Activated naive CD4-positive, alpha-beta T cell treated with anti-CD3 and anti-CD28 coated beads, Interleukin-2, amount 50 U/mL, for 24 hours (primary cell): ENCODE measurements around the gene ABLIM1.

ENCODE experiments used
- H3K27ac Mint-ChIP-seq: one replicate; pipeline ENCODE4 v1.8.0; 2021; ENCODE audit warnings: mild to moderate bottlenecking, mixed read lengths
- H3K27me3 Mint-ChIP-seq: one replicate; pipeline ENCODE4 v1.8.0; 2021; ENCODE audit warnings: mixed read lengths
- H3K36me3 Mint-ChIP-seq: one replicate; pipeline ENCODE4 v1.8.0; 2021; ENCODE audit warnings: mixed read lengths
- H3K4me1 Mint-ChIP-seq: one replicate; pipeline ENCODE4 v1.8.0; 2021; ENCODE audit warnings: mixed read lengths
- H3K4me3 Mint-ChIP-seq: one replicate; pipeline ENCODE4 v1.8.0; 2021; ENCODE audit warnings: mild to moderate bottlenecking, mixed read lengths
- H3K9me3 Mint-ChIP-seq: one replicate; pipeline ENCODE4 v1.8.0; 2021; ENCODE audit warnings: mixed read lengths

The ABLIM1 gene

DNA sequence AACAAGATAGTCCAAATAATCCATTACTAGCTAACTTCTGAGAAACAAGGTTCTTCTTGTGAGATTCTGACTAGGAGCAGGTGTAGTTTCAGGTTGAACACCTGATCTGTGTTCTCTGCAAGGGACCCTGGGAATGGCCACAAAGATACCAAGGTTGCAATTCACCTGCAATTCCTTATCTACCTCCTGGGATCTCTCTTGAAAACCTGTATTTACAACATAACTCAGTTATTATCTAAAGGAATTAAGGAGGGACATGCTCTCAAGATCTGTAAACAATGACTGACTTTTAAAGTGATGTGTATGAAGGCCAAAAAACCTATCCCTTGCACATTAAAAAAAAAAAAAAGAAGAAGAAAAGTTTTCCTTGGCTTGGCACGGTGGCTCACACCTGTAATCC lies 54.8 kb downstream of the ABLIM1 start:
- peaks cover 7% of the 10 kb centered on the region for H3K4me1 Mint-ChIP-seq
- H3K36me3 Mint-ChIP-seq, result no peaks in the 10 kb centered on the region

DNA sequence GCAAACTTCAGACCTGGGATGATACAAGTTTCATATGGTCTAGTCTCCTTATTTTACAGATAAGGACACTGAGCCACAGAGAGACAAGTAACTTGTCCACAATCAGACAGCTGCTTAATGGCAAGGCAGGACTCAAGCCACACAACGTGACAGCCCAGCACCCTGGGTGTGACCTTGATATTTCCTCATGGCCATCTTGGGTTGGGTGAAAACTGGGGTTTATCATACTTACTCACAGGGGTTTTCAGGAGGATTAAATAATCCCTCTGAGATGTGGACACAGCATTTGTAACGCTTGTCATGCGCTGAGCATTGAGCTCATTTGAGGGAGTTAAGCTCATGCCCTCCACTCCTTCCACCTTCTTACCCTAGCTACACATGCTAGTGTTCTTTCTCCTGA lies 58.0 kb downstream of the ABLIM1 start:
- Mint-ChIP-seq H3K36me3 (peaks cover 1% of the 10 kb centered on the region), H3K9me3 (no peaks in the 10 kb centered on the region), H3K27me3 (peaks cover 1% of the 10 kb centered on the region), H3K4me1 (peaks cover 7% of the 10 kb centered on the region), H3K27ac (no peak overlapping the region), H3K4me3 (no peak overlapping the region)

More for the DNA sequence above, 54.8 kb downstream of the ABLIM1 start:
- no peaks in the 10 kb centered on the region for H3K9me3 Mint-ChIP-seq
- no peak overlapping the region for H3K27ac Mint-ChIP-seq
- H3K27me3 Mint-ChIP-seq, result no peaks in the 10 kb centered on the region
- no peak overlapping the region for H3K4me3 Mint-ChIP-seq

DNA sequence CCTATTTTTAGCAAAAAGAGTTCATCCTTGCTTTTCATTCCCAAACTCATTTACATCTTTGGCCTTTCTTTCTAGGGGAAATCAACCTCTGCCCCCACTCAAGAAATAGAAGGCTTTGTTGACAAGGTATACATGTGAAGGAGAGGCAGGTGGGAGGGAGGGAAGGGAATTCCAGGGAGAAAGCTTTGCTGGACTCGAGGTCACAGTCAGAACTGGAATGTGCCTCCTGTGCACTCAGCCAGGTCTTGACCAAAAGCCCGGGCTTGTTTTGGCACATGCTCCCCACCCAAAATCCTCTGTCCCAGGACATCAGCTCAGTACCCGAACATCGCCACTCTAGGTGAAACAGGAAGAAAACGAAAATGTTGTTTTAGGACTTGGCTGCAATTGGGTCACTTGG lies 61.3 kb downstream of the ABLIM1 start:
- Mint-ChIP-seq H3K36me3 (peaks cover 1% of the 10 kb centered on the region), H3K27ac (no peak overlapping the region), H3K4me3 (no peak overlapping the region), H3K9me3 (no peaks in the 10 kb centered on the region), H3K27me3 (peaks cover 1% of the 10 kb centered on the region), H3K4me1 (peaks cover 7% of the 10 kb centered on the region)

DNA sequence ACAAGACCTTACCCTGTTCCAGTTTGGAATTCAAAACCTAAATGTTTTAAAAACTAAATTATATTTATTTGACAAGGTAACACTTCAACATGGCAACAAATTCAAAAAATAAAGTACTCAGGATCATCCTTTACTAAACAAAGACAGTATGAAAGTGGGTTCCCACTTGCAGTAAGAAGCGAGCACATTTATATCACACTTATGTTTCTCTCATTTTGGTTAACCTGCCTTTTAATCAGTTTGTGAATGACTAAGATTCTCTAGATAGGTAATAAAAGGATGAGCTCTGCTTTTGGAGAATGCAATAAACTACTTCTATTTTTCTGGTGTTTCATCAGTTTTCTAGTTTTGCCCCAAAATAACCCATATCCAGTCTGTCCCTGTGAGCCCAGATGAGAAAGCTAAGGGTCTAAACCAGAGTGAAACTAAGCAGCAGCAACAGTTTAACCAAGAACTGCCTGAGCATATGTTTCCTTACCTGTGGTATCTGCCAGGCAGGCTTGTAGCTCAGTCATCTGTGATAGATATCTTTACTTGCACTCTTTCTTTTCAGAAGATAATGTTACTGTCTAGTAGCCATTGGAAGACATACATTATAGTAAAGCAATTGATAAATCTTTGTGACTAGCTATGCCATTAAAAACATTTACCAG lies 64.1 kb downstream of the ABLIM1 start:
- H3K4me1 Mint-ChIP-seq, result no peaks in the 10 kb centered on the region
- H3K27me3 Mint-ChIP-seq, result peaks cover 4% of the 10 kb centered on the region
- peaks cover 1% of the 10 kb centered on the region for H3K36me3 Mint-ChIP-seq
- no peak overlapping the region for H3K27ac Mint-ChIP-seq
- H3K4me3 Mint-ChIP-seq, result no peak overlapping the region
- no peaks in the 10 kb centered on the region for H3K9me3 Mint-ChIP-seq

DNA sequence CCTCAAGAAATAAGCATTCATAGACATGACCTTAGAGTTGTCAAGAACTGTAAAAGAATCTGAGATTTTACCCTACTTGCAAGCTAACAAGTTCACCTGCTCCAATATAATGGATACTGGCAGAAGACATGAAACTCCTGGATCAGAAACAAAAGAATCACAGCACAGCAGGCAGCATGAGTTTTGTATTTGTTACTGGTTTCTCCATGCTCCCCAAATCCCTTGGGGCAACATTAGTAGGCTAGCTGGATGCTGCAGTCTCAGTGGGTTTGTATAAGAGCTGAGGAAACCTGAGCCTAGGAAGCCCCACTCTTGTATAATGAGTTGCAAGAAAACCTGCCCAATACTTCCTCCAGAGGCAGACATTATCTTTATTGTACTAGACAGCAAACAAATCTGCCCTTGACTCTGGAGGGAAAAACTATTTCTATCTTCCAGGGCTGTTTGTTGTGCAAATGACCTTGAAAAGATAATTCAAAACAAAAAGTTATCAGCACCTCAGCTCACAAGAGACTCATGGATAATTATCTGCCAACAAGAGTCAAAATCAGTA lies 64.8 kb downstream of the ABLIM1 start:
- H3K4me3 Mint-ChIP-seq, result no peak overlapping the region
- H3K36me3 Mint-ChIP-seq, result peaks cover 1% of the 10 kb centered on the region
- H3K27ac Mint-ChIP-seq, result no peak overlapping the region
- H3K27me3 Mint-ChIP-seq, result peaks cover 4% of the 10 kb centered on the region
- H3K4me1 Mint-ChIP-seq, result no peaks in the 10 kb centered on the region
- H3K9me3 Mint-ChIP-seq, result no peaks in the 10 kb centered on the region

DNA sequence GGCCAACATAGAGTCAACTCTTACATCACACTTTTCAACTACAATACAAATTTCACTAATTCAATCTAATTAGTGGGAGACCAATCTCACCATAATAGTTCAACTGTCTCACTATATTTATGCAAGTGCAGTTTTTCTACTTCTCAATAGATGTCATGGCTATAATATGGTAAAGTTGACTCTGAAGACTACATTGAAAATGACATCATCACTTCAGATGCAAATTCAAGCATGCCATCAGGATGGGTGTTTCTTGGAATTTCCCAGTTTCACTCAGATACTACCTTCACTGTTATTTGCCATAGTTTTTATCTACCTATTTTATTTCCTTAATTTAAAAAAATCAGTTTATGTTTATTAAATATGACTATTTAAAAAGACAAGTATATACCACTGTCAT lies 67.1 kb downstream of the ABLIM1 start:
- no peak overlapping the region for H3K27ac Mint-ChIP-seq
- no peaks in the 10 kb centered on the region for H3K4me1 Mint-ChIP-seq
- H3K4me3 Mint-ChIP-seq, result no peak overlapping the region
- H3K36me3 Mint-ChIP-seq, result no peaks in the 10 kb centered on the region
- H3K9me3 Mint-ChIP-seq, result no peaks in the 10 kb centered on the region
- peaks cover 3% of the 10 kb centered on the region for H3K27me3 Mint-ChIP-seq

DNA sequence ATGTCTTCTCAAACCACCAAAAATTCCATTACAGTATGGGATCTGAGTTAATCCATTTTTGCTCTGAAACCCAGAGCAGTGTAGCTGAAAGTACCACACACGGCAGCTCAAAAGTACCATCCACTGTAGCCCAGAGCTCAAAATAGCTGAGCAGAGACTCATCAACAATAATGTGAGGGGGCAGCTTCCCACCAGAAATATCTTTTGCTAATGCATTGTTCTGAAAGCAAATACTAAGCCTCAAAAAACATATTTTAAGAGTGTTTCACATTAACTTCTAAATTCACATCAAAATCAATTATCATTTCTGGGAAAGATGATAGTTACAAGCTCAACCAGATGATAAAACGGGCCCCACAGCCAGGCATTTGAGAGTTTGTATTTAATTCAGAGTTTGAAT lies 73.7 kb downstream of the ABLIM1 start:
- no peak overlapping the region for H3K4me3 Mint-ChIP-seq
- H3K9me3 Mint-ChIP-seq, result no peaks in the 10 kb centered on the region
- no peaks in the 10 kb centered on the region for H3K27me3 Mint-ChIP-seq
- no peaks in the 10 kb centered on the region for H3K4me1 Mint-ChIP-seq
- no peak overlapping the region for H3K27ac Mint-ChIP-seq
- no peaks in the 10 kb centered on the region for H3K36me3 Mint-ChIP-seq

DNA sequence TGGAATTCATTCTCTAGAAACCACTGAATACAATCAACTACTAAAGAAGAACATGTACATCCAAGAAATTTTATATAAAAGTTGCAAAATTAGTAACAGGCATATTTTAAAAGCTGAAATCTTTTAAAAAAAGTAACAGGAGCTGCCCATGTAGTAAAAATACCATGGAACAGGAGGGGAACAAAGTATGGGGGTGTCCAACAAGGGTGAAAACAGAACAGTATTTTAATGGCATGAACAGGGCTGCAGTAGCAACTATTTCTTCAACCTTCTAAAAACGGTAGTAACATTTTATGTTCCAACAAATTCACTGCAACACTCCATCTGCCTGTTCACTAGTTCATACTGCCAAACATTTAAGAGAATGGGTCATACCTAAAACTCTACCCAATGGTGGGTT lies 77.0 kb downstream of the ABLIM1 start:
- H3K9me3 Mint-ChIP-seq, result no peaks in the 10 kb centered on the region
- H3K4me1 Mint-ChIP-seq, result no peaks in the 10 kb centered on the region
- H3K4me3 Mint-ChIP-seq, result no peak overlapping the region
- H3K27ac Mint-ChIP-seq, result no peak overlapping the region
- H3K36me3 Mint-ChIP-seq, result no peaks in the 10 kb centered on the region
- no peaks in the 10 kb centered on the region for H3K27me3 Mint-ChIP-seq

DNA sequence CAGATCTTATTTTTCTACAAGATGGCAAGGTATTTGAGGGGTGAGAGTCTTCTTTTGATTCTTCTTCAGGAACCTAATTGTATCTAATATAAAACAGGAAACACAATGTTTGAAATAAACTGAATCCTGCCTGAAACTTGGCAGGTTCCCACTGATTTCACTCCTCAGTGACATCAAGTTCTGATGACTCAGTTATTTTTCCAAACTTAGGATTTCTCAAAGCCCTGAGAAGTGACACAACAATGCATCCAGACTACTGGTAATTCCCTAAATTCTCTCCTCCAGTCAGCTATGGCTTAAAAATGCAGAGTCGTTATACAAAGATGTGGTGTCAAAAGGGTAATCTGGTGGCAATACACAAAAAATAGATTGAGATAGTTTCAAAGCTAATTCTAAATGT lies 80.9 kb downstream of the ABLIM1 start:
- no peaks in the 10 kb centered on the region for H3K36me3 Mint-ChIP-seq
- no peaks in the 10 kb centered on the region for H3K9me3 Mint-ChIP-seq
- H3K4me1 Mint-ChIP-seq, result no peaks in the 10 kb centered on the region
- no peaks in the 10 kb centered on the region for H3K27me3 Mint-ChIP-seq
- H3K4me3 Mint-ChIP-seq, result no peak overlapping the region
- no peak overlapping the region for H3K27ac Mint-ChIP-seq

DNA sequence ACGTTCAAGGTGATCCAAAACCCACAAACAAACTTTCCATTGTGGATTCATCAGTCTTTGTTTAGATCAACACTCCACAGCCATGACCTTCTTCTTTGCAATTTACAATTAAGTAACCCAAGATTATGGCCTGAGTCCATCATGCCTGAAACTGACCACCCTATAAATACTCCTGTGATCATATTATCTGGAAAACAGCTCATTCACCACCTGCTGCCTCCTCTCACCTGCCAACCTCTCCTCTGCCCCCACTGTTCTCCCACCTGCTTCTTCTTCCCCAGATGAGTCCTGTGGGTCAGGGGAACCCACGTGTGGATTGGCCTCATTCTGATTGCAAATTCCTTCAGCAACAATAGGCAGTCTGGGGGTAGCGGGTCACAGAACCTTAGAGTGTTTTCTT lies 81.4 kb downstream of the ABLIM1 start:
- no peaks in the 10 kb centered on the region for H3K27me3 Mint-ChIP-seq
- no peak overlapping the region for H3K4me3 Mint-ChIP-seq
- H3K4me1 Mint-ChIP-seq, result no peaks in the 10 kb centered on the region
- no peaks in the 10 kb centered on the region for H3K36me3 Mint-ChIP-seq
- H3K27ac Mint-ChIP-seq, result no peak overlapping the region
- no peaks in the 10 kb centered on the region for H3K9me3 Mint-ChIP-seq

DNA sequence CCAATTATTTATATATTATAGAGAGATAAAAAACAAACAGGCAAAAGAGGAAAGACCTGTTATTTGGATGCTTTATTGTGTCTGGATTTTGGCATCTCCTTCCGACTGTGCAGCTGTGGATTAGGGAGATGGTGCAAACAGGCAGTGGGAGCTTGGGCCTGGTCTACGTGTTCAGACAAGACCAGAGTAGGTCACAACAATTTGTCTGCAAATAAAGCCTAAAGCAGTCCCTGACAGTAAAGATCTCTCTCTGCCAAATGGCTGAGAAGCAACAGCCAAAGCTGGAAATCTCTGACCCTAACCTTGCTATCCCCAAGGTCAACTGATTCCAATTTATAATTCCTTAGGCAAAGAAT lies 82.0 kb downstream of the ABLIM1 start:
- Mint-ChIP-seq H3K4me1 (no peaks in the 10 kb centered on the region), H3K36me3 (no peaks in the 10 kb centered on the region), H3K4me3 (no peak overlapping the region), H3K27me3 (no peaks in the 10 kb centered on the region), H3K27ac (no peak overlapping the region), H3K9me3 (no peaks in the 10 kb centered on the region)

DNA sequence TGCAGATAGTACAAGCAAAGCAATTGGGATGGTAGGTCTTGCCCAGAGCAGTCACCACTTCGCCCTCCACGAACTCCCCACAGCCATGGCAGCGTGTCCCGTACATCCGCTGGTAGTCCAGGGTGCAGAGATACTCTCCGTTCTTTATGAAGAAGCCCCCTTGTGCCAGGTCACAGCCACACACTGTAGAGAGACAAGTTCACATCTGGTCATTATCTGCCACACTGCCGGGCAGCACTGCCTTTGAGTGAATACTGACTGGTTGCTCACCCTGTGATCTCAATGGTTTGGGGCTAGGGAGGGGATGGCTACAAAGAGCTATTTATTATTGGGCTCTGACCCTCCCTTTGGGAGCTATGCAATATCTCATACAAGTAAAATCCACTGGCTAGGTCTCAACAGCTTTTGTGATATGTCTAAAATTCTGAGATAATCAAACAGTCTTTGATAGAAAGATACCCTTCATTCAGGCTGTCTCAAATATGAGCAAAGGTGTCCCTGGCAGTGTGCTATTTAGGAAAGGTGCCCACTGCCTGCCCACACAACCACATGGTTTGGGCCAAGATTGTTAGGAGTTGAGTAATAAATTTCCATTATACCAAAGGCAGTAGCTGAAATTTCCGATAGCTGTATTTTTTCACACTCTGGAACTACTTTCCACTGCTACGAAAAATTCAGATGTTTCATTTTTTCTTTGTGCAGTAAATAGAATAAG lies 82.5 kb downstream of the ABLIM1 start:
- Mint-ChIP-seq H3K4me3 (no peak overlapping the region), H3K36me3 (no peaks in the 10 kb centered on the region), H3K9me3 (no peaks in the 10 kb centered on the region), H3K4me1 (no peaks in the 10 kb centered on the region), H3K27me3 (no peaks in the 10 kb centered on the region), H3K27ac (no peak overlapping the region)

DNA sequence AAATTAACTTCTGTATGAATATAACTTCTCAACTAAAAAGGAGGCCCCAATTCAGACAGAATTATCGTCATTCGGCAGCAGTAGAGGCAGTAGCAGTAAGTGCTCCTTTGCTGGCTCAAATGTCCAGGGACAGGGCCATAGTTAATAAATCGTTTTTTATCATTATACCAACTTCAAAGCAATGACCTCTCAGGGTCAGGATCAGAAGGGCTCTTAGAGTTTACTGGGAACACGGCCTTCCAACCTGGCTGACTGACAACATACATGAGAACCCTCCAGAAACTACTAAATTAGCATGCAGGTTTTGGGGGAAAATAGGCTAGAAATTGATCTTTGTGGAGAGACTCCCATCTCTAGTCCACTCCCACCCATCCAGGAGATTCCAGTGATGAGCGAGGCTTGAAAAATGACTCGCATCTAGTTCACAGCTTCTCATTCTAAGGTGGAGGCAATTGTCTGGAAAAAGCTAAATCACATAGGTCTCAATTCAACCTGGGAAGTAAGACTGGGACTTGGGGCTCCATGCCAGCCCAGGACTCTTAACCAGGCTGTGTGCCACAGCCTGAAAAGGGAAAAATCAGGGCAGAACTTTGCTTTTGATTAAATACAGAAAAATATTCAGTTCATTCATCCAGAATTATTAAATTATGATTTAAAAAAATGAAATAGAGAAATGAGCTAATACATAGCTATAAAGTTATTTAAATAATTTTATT lies 84.6 kb downstream of the ABLIM1 start:
- Mint-ChIP-seq H3K27me3 (no peaks in the 10 kb centered on the region), H3K36me3 (no peaks in the 10 kb centered on the region), H3K4me1 (no peaks in the 10 kb centered on the region), H3K27ac (no peak overlapping the region), H3K4me3 (no peak overlapping the region), H3K9me3 (no peaks in the 10 kb centered on the region)

DNA sequence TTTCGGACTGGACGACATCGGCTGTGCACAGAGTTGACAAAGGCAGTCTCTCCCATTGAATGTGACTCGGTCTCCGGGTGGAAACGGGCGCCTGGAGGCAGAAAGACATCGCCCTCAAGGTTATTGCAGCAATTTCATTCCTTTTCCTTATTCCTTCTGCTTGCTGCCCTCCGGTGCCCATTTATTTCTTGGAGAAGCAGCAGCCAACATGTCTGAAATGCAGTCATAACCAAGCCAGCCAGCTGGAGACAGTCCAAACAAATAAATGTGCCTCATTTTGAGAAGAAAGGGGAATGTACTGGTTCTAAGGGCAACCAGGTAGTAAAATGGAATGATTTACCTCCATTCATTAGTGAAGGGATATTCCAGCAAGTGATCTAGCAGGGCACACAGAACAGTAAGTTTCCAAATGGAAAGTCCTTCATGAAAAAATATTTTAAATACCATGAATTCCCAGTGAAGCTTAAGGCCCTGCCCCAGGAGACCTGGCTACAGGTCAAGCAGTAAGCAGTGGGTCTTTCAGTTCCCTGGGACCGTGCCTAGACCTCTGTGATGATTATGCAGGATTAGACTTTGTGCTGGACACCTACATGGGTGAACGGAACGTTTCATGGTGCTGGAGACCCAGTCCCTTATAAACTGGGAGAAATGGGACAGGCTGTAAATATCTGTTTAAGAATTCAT lies 86.6 kb downstream of the ABLIM1 start:
- H3K27ac Mint-ChIP-seq, result no peak overlapping the region
- peaks cover under 1% of the 10 kb centered on the region for H3K4me1 Mint-ChIP-seq
- H3K9me3 Mint-ChIP-seq, result no peaks in the 10 kb centered on the region
- H3K36me3 Mint-ChIP-seq, result no peaks in the 10 kb centered on the region
- no peak overlapping the region for H3K4me3 Mint-ChIP-seq
- no peaks in the 10 kb centered on the region for H3K27me3 Mint-ChIP-seq

DNA sequence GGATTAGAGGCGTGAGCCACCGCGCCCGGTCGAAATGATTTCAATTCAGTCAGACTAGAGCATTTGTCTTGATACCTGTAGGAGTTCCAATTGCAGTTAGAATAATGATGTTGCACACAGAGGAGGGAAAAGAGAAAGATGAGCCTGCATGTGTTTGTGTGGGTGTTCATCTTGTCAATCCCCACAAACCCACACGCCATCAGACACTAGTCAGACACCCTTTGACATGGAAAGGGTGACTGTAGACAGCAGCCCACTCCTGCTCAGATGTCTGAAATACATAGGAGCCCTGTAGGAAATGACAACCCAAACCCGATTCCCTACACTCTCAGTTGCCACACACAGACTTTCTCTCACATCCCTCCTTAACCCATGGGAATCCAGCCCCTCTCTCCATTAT lies 92.0 kb downstream of the ABLIM1 start:
- H3K9me3 Mint-ChIP-seq, result no peaks in the 10 kb centered on the region
- H3K27ac Mint-ChIP-seq, result no peak overlapping the region
- H3K36me3 Mint-ChIP-seq, result no peaks in the 10 kb centered on the region
- no peaks in the 10 kb centered on the region for H3K27me3 Mint-ChIP-seq
- H3K4me3 Mint-ChIP-seq, result no peak overlapping the region
- H3K4me1 Mint-ChIP-seq, result peaks cover 7% of the 10 kb centered on the region

DNA sequence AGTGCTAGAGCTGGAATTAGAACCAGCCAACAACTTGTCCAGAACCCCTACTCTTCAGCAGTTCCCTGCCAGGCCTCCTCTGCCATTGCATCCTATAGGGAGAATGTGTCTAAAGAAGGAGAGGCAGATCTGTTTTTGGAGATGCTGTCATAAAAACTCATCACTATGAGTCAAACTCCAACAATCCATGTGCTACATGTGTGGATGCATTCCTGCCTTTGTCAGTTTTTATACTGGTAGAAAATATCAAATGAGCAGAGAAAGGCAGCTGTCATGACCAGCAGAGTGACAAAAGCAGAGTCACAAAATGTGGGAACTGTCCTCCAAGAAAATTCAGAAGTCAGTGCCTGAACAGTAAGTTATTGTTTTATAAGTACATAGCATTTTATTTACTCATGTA lies 93.0 kb downstream of the ABLIM1 start:
- Mint-ChIP-seq H3K4me1 (peaks cover 7% of the 10 kb centered on the region), H3K27ac (no peak overlapping the region), H3K4me3 (no peak overlapping the region), H3K9me3 (no peaks in the 10 kb centered on the region), H3K27me3 (no peaks in the 10 kb centered on the region), H3K36me3 (no peaks in the 10 kb centered on the region)
